T-cell (primary cell): Measurements from ENCODE around the gene KDM3A. TPM values are rescaled to one million over a fixed set of nuclear protein-coding genes. Genes with fewer than 3 reads are reported as not detected.

Experiments
- ATAC-seq, 4 experiments: fragments of 200-7000 bp in 3 of 4; fragments of 150-1000 bp in 1 of 4; cut with Tn5 transposase; replicated peaks in 1 of 4; 1 replicate in 3 of 4; 2 replicates in 1 of 4; pipeline ENCODE4 v1.10.0; 2021; ENCODE audit warnings: moderate library complexity in 3 of 4, mild to moderate bottlenecking in 2 of 4, moderate number of reproducible peaks in 1 of 4
- CTCF ChIA-PET, 2 donors: fragments of 300-600 bp; sonication (Branson Sonifier 250); formaldehyde crosslinking; loops; one replicate each; lab custom pipeline; 2022; ENCODE audit warnings: antibody characterized with exemption in 2 of 2; lab: Charles Lee
- POLR2A ChIA-PET, 2 donors: fragments of 300-600 bp; sonication (Branson Sonifier 250); formaldehyde crosslinking; loops; one replicate each; lab custom pipeline; 2022; ENCODE audit warnings: antibody characterized with exemption in 2 of 2; lab: Charles Lee
- DNase-seq, 35 experiments: peaks; one replicate each; pipeline versions ENCODE4 v3.0.0 to v3.0.0-alpha.2; 2013 to 2023
- H3K27ac ChIP-seq: one replicate; pipeline ENCODE4 v1.5.1; 2013; ENCODE audit warnings: low read length
- H3K27me3 ChIP-seq, 2 experiments: replicated peaks in 1 of 2; 1 replicate in 1 of 2; 2 replicates in 1 of 2; pipeline versions ENCODE4 v1.6.1 to v1.7.0; 2013; ENCODE audit warnings: low read length in 1 of 2, mixed read lengths in 1 of 2; ENCODE audit not compliant: control insufficient read depth in 2 of 2, insufficient read depth in 2 of 2; ENCODE audit errors: extremely low read depth in 1 of 2
- H3K36me3 ChIP-seq, 2 donors: 1 replicate in 1 of 2; 2 replicates in 1 of 2; pipeline versions ENCODE4 v1.6.1 to v1.7.0; 2013; ENCODE audit warnings: low read length in 1 of 2; ENCODE audit not compliant: control insufficient read depth in 2 of 2, insufficient read depth in 1 of 2; ENCODE audit errors: extremely low read depth in 1 of 2
- H3K4me1 ChIP-seq, 2 experiments: 1 replicate in 1 of 2; 2 replicates in 1 of 2; pipeline versions ENCODE4 v1.6.1 to v1.7.0; 2013; ENCODE audit warnings: low read length in 2 of 2, mixed read lengths in 1 of 2; ENCODE audit not compliant: insufficient read depth in 2 of 2, control insufficient read depth in 1 of 2; ENCODE audit errors: extremely low read depth in 1 of 2
- H3K4me3 ChIP-seq, 2 donors: 1 replicate in 1 of 2; 2 replicates in 1 of 2; pipeline versions ENCODE4 v1.5.1 to v1.7.0; 2013; ENCODE audit warnings: mild to moderate bottlenecking in 2 of 2, low read length in 1 of 2, moderate library complexity in 1 of 2; ENCODE audit not compliant: control insufficient read depth in 1 of 2; ENCODE audit errors: extremely low read depth in 1 of 2
- H3K9me3 ChIP-seq: 2 replicates; pipeline ENCODE4 v1.7.0; 2013
- H3K27ac Mint-ChIP-seq, 2 donors: one replicate each; pipeline ENCODE4 v1.8.0; 2020 to 2021; ENCODE audit warnings: mild to moderate bottlenecking in 2 of 2, mixed read lengths in 2 of 2
- H3K27me3 Mint-ChIP-seq, 2 donors: one replicate each; pipeline ENCODE4 v1.8.0; 2021 to 2022; ENCODE audit warnings: mixed read lengths in 2 of 2
- H3K36me3 Mint-ChIP-seq: one replicate; pipeline ENCODE4 v1.8.0; 2021; ENCODE audit warnings: mixed read lengths
- H3K4me1 Mint-ChIP-seq, 3 donors: one replicate each; pipeline ENCODE4 v1.8.0; 2020 to 2022; ENCODE audit warnings: mixed read lengths in 3 of 3, mild to moderate bottlenecking in 1 of 3
- H3K4me3 Mint-ChIP-seq, 3 donors: one replicate each; pipeline ENCODE4 v1.8.0; 2020 to 2022; ENCODE audit warnings: mild to moderate bottlenecking in 3 of 3, mixed read lengths in 3 of 3, moderate library complexity in 3 of 3
- H3K9me3 Mint-ChIP-seq, 3 donors: one replicate each; pipeline ENCODE4 v1.8.0; 2020 to 2022; ENCODE audit warnings: mixed read lengths in 3 of 3
- WGBS: methylation state at CpG from one replicate; pipeline ENCODE4 v1.1.5; 2013; ENCODE audit warnings: missing lambda C conversion rate; ENCODE audit not compliant: insufficient coverage; 5-methylcytosine and 5-hydroxymethylcytosine counted together
- total RNA-seq, 35 experiments: library from RNA in 6 of 35; stranded (reverse) in 6 of 35; fragments of 120-200 nt in 1 of 35; gene quantifications; one replicate each; pipeline versions ENCODE4 v1.2.1 to v1.2.4 and lab custom pipeline; 2013 to 2026

Gene KDM3A
- total RNA-seq, 5 donors from 2014 or later (not counting 1 experiment from before 2014, with no cell fraction given): 140 to 168 (median 145) TPM

DNA sequence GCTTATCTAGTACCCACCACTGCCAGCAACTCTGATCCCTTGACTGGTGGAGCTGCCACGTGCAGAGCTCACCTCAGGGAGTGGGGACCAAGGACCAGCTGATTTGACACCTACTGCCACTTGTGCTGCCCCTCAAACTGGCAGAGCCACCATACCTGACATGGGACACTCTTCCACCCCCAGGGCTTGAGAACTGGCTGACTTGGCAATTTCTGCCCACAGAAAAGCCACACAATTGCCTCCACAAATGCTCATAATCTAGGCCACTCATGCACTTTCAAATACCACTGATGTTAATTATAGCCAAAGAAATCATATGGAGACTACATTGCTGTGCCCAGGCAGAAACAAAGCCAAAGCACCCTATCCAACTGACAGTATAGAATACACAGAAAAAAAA is 11.8 kb upstream of the KDM3A start:
- no peak for DNase-seq
- Mint-ChIP-seq H3K36me3 (no peaks in the 10 kb centered on the region), H3K4me1 (no peaks in the 10 kb centered on the region), H3K4me3 (no peak overlapping the region), H3K27ac (no peak overlapping the region), H3K27me3 (peaks cover 7 to 25% of the 10 kb centered on the region in 2 donors), H3K9me3 (peaks cover 0 to 14% (median 5%) of the 10 kb centered on the region in 3 donors)
- no peaks in the 10 kb centered on the region for H3K9me3 ChIP-seq
- no peak overlapping the region for H3K27ac ChIP-seq
- H3K36me3 ChIP-seq: no peaks in the 10 kb centered on the region
- CTCF ChIA-PET: no interaction called here
- no peaks in the 10 kb centered on the region for H3K4me1 ChIP-seq
- no peak for ATAC-seq
- H3K27me3 ChIP-seq: peaks cover 0 to 7% of the 10 kb centered on the region in 2 experiments
- H3K4me3 ChIP-seq: no peak overlapping the region
- WGBS: 63% methylated on average over 1 of the region's 1 CpG
- POLR2A ChIA-PET: no interaction called here

DNA sequence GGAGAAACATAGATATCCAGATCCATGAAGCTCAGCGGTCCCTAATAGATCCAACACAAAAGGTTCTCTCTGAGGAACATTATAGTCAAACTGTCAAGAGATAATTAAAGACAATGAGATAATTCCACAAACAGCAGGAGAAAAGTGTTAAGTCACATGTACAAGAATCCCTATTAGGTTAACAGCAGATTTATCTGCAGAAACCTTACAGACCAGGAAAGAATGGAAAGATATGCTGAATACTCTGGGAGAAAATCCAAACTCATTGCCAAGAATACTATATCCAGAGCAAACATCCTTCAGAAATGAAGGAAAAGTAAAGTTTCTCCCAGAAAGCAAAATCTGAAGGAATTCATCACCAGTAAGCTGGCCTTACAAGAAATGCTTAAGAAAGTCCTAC is 10.8 kb upstream of the KDM3A start:
- Histone ChIP-seq H3K27ac (no peak overlapping the region), H3K9me3 (no peaks in the 10 kb centered on the region), H3K4me3 (no peak overlapping the region), H3K4me1 (no peaks in the 10 kb centered on the region), H3K36me3 (no peaks in the 10 kb centered on the region), H3K27me3 (peaks cover 0 to 7% of the 10 kb centered on the region in 2 experiments)
- Mint-ChIP-seq H3K27ac (no peak overlapping the region), H3K27me3 (peaks cover 4 to 18% of the 10 kb centered on the region in 2 donors), H3K36me3 (no peaks in the 10 kb centered on the region), H3K4me1 (no peaks in the 10 kb centered on the region), H3K9me3 (peaks cover 0 to 14% (median 5%) of the 10 kb centered on the region in 3 donors), H3K4me3 (no peak overlapping the region)
- DNase-seq (no peak), ATAC-seq (no peak)
- ChIA-PET CTCF (no interaction called here), POLR2A (no interaction called here)
- no CpG with 5 or more reads among the region's 1 CpG for WGBS

DNA sequence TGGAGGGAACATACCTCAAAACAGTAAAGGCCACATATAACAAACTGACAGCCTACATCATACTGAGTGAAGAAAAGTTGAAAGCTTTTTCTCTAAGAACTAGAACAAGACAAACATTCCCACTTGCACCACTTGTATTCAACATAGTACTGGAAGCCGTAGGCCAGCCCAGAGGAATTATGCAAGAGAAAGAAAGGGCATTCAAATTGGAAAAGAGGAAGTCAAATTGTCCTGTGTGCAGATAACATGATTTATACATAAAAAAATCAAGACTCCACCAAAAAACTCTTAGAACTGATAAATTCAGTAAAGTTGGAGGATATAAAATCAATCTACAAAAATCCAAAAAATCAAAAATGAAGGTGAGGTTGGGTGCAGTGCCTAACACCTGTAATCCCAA is 8.0 kb upstream of the KDM3A start:
- peaks cover 3% of the 10 kb centered on the region for H3K36me3 Mint-ChIP-seq
- Histone ChIP-seq H3K27ac (no peak overlapping the region), H3K9me3 (peaks cover 4% of the 10 kb centered on the region), H3K27me3 (peaks cover 0 to 9% of the 10 kb centered on the region in 2 experiments), H3K36me3 (no peaks in the 10 kb centered on the region), H3K4me1 (no peaks in the 10 kb centered on the region), H3K4me3 (no peak overlapping the region)
- ATAC-seq: no peak
- ChIA-PET POLR2A (no interaction called here), CTCF (interaction anchor here in 1 of 2 donors (0.5 kb wide), 1 partner anchor 45 kb away, joined by 3 read pairs; no protein-coding TSS in a partner anchor)
- no CpG with 5 or more reads among the region's 1 CpG for WGBS
- peaks cover under 1 to 23% (median 14%) of the 10 kb centered on the region in 3 donors for H3K9me3 Mint-ChIP-seq
- DNase-seq: no peak
- H3K27ac Mint-ChIP-seq: no peak overlapping the region
- H3K4me3 Mint-ChIP-seq: no peak overlapping the region
- H3K4me1 Mint-ChIP-seq: no peaks in the 10 kb centered on the region
- H3K27me3 Mint-ChIP-seq: peaks cover 0 to 8% of the 10 kb centered on the region in 2 donors

DNA sequence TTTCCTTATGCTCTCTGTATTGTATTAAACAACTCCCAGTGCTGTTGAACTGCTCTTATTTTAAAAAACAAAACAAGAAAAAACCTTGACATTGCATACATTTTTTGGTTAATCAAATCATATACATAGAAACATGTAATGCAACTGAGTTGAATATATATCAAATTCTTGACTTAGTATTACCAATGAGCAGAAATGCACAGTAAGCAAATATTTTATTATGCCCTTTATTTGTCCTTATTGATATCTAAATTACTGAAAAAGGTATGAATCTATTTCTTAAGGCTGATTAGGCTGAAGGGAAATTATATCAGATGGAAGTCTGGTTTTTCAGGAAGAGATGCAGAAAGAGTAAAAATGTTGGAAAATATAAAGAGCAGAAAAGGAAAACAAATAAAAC is 6.9 kb upstream of the KDM3A start:
- no peak for ATAC-seq
- no peaks in the 10 kb centered on the region for H3K4me1 Mint-ChIP-seq
- peaks cover 0 to 8% of the 10 kb centered on the region in 2 donors for H3K27me3 Mint-ChIP-seq
- Histone ChIP-seq H3K36me3 (no peaks in the 10 kb centered on the region), H3K4me3 (no peak overlapping the region), H3K27me3 (peaks cover 0 to 4% of the 10 kb centered on the region in 2 experiments), H3K9me3 (peaks cover 7% of the 10 kb centered on the region), H3K4me1 (no peaks in the 10 kb centered on the region), H3K27ac (no peak overlapping the region)
- H3K36me3 Mint-ChIP-seq: peaks cover 6% of the 10 kb centered on the region
- CTCF ChIA-PET: no interaction called here
- H3K27ac Mint-ChIP-seq: no peak overlapping the region
- no peak overlapping the region for H3K4me3 Mint-ChIP-seq
- no peak for DNase-seq
- POLR2A ChIA-PET: no interaction called here
- peaks cover 2 to 26% (median 14%) of the 10 kb centered on the region in 3 donors for H3K9me3 Mint-ChIP-seq

DNA sequence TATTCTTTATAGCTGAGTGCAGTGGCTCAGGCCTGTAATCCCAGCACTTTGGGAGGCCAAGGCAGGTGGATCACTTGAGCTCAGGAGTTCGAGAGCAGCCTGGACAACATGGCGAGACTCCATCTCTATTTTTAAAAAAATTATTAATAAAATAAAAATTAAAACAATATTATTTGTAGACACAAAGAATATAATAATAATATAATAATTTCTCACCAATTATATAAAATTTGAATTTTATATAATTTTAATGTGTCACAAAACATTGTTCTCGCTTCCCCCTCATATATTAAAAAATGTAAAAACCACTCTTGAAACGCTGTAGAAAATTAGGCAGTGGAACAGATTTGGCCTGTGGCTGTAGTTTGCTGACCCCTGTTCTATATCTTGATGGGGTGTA is 5.6 kb upstream of the KDM3A start:
- no peak for ATAC-seq
- H3K4me1 Mint-ChIP-seq: peaks cover 4 to 5% (median 4%) of the 10 kb centered on the region in 3 donors
- H3K36me3 Mint-ChIP-seq: peaks cover 16% of the 10 kb centered on the region
- ChIA-PET POLR2A (no interaction called here), CTCF (interaction anchor here in 1 of 2 donors (0.6 kb wide), 1 partner anchor 1625 kb away, joined by 3 read pairs; no protein-coding TSS in a partner anchor)
- H3K4me3 Mint-ChIP-seq: no peak overlapping the region
- no CpG with 5 or more reads among the region's 4 CpGs for WGBS
- Histone ChIP-seq H3K4me1 (no peaks in the 10 kb centered on the region), H3K27me3 (peaks cover 0 to 3% of the 10 kb centered on the region in 2 experiments), H3K4me3 (no peak overlapping the region), H3K9me3 (peaks cover 14% of the 10 kb centered on the region), H3K36me3 (no peaks in the 10 kb centered on the region), H3K27ac (no peak overlapping the region)
- peaks cover 8 to 27% (median 14%) of the 10 kb centered on the region in 3 donors for H3K9me3 Mint-ChIP-seq
- H3K27ac Mint-ChIP-seq: no peak overlapping the region
- no peak for DNase-seq
- peaks cover 0 to 1% of the 10 kb centered on the region in 2 donors for H3K27me3 Mint-ChIP-seq

DNA sequence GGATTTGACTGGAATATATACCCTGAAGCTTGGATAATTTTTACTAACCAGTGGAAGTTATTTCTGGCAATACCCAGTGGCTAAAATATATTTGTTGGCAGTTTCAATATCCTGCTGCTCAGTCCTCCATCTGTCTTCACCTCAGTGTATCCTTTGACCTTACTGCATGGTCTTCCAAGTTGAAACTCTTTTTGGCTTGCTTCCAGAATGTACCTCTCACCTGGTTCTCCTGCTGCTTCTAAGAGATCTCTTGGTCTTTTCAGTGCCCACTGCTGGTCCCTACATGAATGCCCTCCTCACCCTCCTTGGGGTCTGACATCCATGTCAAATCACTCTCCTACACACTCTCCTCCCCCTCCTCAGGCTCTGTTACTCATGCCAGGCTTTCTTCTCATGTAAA is 4.8 kb upstream of the KDM3A start:
- POLR2A ChIA-PET: no interaction called here
- DNase-seq (no peak), ATAC-seq (no peak)
- Mint-ChIP-seq H3K9me3 (peaks cover 9 to 25% (median 15%) of the 10 kb centered on the region in 3 donors), H3K27ac (no peak overlapping the region), H3K4me1 (peaks cover 6 to 10% (median 9%) of the 10 kb centered on the region in 3 donors), H3K27me3 (no peaks in the 10 kb centered on the region), H3K4me3 (no peak overlapping the region), H3K36me3 (peaks cover 17% of the 10 kb centered on the region)
- CTCF ChIA-PET: no interaction called here
- Histone ChIP-seq H3K4me3 (no peak overlapping the region), H3K27ac (no peak overlapping the region), H3K9me3 (peaks cover 14% of the 10 kb centered on the region), H3K4me1 (peaks cover 0 to 5% of the 10 kb centered on the region in 2 experiments), H3K27me3 (peaks cover 0 to 3% of the 10 kb centered on the region in 2 experiments), H3K36me3 (no peaks in the 10 kb centered on the region)
